Ishikawa (cell line): ENCODE measurements around the gene SLC6A6.

Experiments used
- CREB1 ChIP-seq: IDR thresholded peaks from 2 replicates; pipeline ENCODE4 v1.6.1; 2012; ENCODE audit warnings: low read depth
- EP300 ChIP-seq: IDR thresholded peaks from 2 replicates; pipeline ENCODE4 v1.6.1; 2012; ENCODE audit warnings: borderline replicate concordance
- FOXM1 ChIP-seq: IDR thresholded peaks from 2 replicates; pipeline ENCODE4 v1.6.1; 2012; ENCODE audit warnings: low read depth, borderline replicate concordance
- NFIC ChIP-seq: IDR thresholded peaks from 2 replicates; pipeline ENCODE4 v1.6.1; 2012
- RAD21 ChIP-seq: IDR thresholded peaks from 2 replicates; pipeline ENCODE4 v1.6.1; 2012; ENCODE audit warnings: low read depth
- REST ChIP-seq: IDR thresholded peaks from 2 replicates; pipeline ENCODE4 v1.6.1; 2012; ENCODE audit warnings: low read depth, mild to moderate bottlenecking
- TAF1 ChIP-seq: IDR thresholded peaks from 2 replicates; pipeline ENCODE4 v1.6.1; 2012; ENCODE audit warnings: low read depth, mild to moderate bottlenecking
- TCF12 ChIP-seq: IDR thresholded peaks from 2 replicates; pipeline ENCODE4 v1.6.1; 2012; ENCODE audit warnings: low read depth
- TEAD4 ChIP-seq: IDR thresholded peaks from 2 replicates; pipeline ENCODE4 v1.6.1; 2012
- USF1 ChIP-seq: IDR thresholded peaks from 2 replicates; pipeline ENCODE4 v1.6.1; 2012
- YY1 ChIP-seq: IDR thresholded peaks from 2 replicates; pipeline ENCODE4 v1.6.1; 2012; ENCODE audit warnings: low read depth
- ZBTB7A ChIP-seq: IDR thresholded peaks from 2 replicates; pipeline ENCODE4 v1.6.1; 2012; ENCODE audit warnings: low read depth
- TF ChIP-seq, protein P1 (sequence below): IDR thresholded peaks from 2 replicates; pipeline ENCODE4 v1.6.1; 2012

DNA sequence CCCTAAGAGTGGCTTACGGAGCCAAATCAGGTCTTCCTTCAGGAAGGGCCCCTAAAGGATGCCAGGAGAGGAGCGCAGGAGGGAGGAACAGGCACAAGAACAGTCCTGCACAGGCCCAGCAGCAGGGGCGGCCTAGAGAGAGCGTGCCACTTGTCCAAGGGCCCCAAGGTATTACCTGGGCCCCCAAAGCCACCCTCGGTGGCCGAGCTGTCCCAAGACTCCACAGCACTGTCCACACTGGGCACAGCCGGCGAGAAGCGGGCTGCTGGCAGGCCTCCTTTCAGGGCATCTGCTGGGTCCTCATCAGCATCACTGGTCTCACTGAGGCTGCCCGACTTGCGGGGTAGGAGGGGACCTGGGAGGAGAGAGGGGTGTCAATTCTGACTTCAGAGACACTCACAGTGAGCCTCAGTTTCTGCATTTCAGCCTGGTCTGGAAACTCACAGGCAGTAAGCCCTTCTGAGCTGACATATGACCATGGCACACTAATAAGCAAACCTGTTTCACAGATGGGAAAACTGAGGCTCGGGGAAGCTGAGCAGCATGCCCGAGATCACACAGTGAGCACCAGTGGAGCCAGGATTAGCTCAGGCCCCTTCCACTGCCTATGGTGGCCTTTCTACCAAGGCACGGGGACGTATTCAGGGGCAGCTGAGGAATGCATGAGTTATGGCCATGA is 104.4 kb downstream of the SLC6A6 start:
- TF ChIP-seq, protein P1, sequence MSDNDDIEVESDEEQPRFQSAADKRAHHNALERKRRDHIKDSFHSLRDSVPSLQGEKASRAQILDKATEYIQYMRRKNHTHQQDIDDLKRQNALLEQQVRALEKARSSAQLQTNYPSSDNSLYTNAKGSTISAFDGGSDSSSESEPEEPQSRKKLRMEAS, result no peak
- TF ChIP-seq TEAD4, result no peak
- no peak for TF ChIP-seq EP300
- no peak for TF ChIP-seq RAD21
- no peak for TF ChIP-seq CREB1
- TF ChIP-seq REST, result no peak
- no peak for TF ChIP-seq YY1
- no peak for TF ChIP-seq FOXM1
- no peak for TF ChIP-seq TAF1
- no peak for TF ChIP-seq NFIC
- TF ChIP-seq USF1, result no peak
- TF ChIP-seq ZBTB7A, result no peak
- no peak for TF ChIP-seq TCF12
